ENCODE measurements around the gene ELL.
A peak's percentile ranks its signal among the peaks of the same experiment; 100 is the strongest.

ELL gene

GRCh38 chr19:18488403-18488723 lies 33.5 kb downstream of the ELL start:
- H3K27ac ChIP-seq: peak overlapping the region; percentile 88
- ChIA-PET CTCF (interaction anchor here (1.5 kb wide), 1 partner anchor 19 kb away, joined by 4 read pairs; no protein-coding TSS in a partner anchor), POLR2A (ENCODE audit: low non-redundant PET) (no interaction called here)
- no peak for TF ChIP-seq CTCF (conservative IDR thresholded peaks at IDR 0.05; ENCODE audit: low read depth)
- no peak for DNase-seq (ENCODE audit: low spot score)

- peak overlapping the region; percentile 88 for H3K27ac ChIP-seq
- no peak for TF ChIP-seq CTCF (conservative IDR thresholded peaks at IDR 0.05; ENCODE audit: low read depth)
- CTCF ChIA-PET: interaction anchor here (0.6 to 1.5 kb wide), 3 partner anchors 18 to 101 kb away, joined by 4 read pairs; partner anchors contain the start of gene REX1BD
- POLR2A ChIA-PET (ENCODE audit: low non-redundant PET): no interaction called here
- DNase-seq (ENCODE audit: low spot score): no peak
These were observed 34.1 kb downstream of the ELL start for GRCh38 chr19:18487576-18488402.

- no peak for TF ChIP-seq CTCF (conservative IDR thresholded peaks at IDR 0.05; ENCODE audit: low read depth)
- CTCF ChIA-PET: interaction anchor here (1.2 to 1.6 kb wide), 2 partner anchors 10 to 33 kb away, joined by 3 to 4 read pairs; no protein-coding TSS in a partner anchor
- POLR2A ChIA-PET (ENCODE audit: low non-redundant PET): no interaction called here
- H3K27ac ChIP-seq: peak overlapping the region; percentile 88
- DNase-seq (ENCODE audit: low spot score): no peak
These were observed 35.1 kb downstream of the ELL start for GRCh38 chr19:18486746-18487145.

GRCh38 chr19:18484992-18485391 lies 36.9 kb downstream of the ELL start:
- POLR2A ChIA-PET (ENCODE audit: low non-redundant PET): no interaction called here
- H3K27ac ChIP-seq: peak overlapping the region; percentile 88
- no peak for TF ChIP-seq CTCF (conservative IDR thresholded peaks at IDR 0.05; ENCODE audit: low read depth)

GRCh38 chr19:18483119-18483890 lies 38.6 kb downstream of the ELL start:
- POLR2A ChIA-PET (ENCODE audit: low non-redundant PET): no interaction called here

More at GRCh38 chr19:18484992-18485391, 36.9 kb downstream of the ELL start:
- CTCF ChIA-PET: interaction anchor here (0.9 to 1.2 kb wide), 2 partner anchors 15 to 29 kb away, joined by 3 to 5 read pairs; no protein-coding TSS in a partner anchor
- DNase-seq (ENCODE audit: low spot score): no peak

More at GRCh38 chr19:18483119-18483890, 38.6 kb downstream of the ELL start:
- DNase-seq (ENCODE audit: low spot score): no peak
- peak overlapping the region; percentile 88 for H3K27ac ChIP-seq
- TF ChIP-seq CTCF (conservative IDR thresholded peaks at IDR 0.05; ENCODE audit: low read depth): no peak
- CTCF ChIA-PET: interaction anchor here (0.5 to 1.0 kb wide), 2 partner anchors 22 to 420 kb away, joined by 3 to 4 read pairs; no protein-coding TSS in a partner anchor

All from RWPE1 (cell line).